Pancreas (tissue), 10 donors: ENCODE data around the gene SERPINI2. TPM values are rescaled to one million over a fixed set of nuclear protein-coding genes. Genes with fewer than 3 reads are reported as not detected.
A peak's percentile ranks its signal among the peaks of the same experiment; 100 is the strongest.

Source experiments
- ATAC-seq, 4 donors: fragments of 200-7000 bp; cut with Tn5 transposase; one replicate each; pipeline versions ENCODE4 v1.8.0 to v1.9.1; 2020; ENCODE audit warnings: mild to moderate bottlenecking in 4 of 4, moderate library complexity in 4 of 4
- DNase-seq, 6 donors: peaks; one replicate each; pipeline ENCODE4 v3.0.0-alpha.2; 2020
- FAIRE-seq: peaks from 2 replicates; lab custom pipeline; 2012; peaks lifted over from hg19 to GRCh38; lab: Jason Lieb, UNC
- H3K27ac ChIP-seq, 4 donors: fragments of 200-600 bp; sonication (generic); 1 replicate in 3 of 4; 2 replicates in 1 of 4; pipeline versions ENCODE4 v1.5.0 to v1.8.0; 2020
- H3K27me3 ChIP-seq, 4 donors: fragments of 200-600 bp; one replicate each; pipeline ENCODE4 v1.8.0; 2021
- H3K36me3 ChIP-seq, 3 donors: fragments of 200-600 bp; sonication (generic) in 1 of 3; one replicate each; pipeline versions ENCODE4 v1.5.0 to v1.8.0; 2020 to 2021
- H3K4me1 ChIP-seq, 3 donors: fragments of 200-600 bp; one replicate each; pipeline ENCODE4 v1.8.0; 2021
- H3K4me3 ChIP-seq, 4 donors: fragments of 200-600 bp; sonication (generic) in 2 of 4; one replicate each; pipeline versions ENCODE4 v1.5.0 to v1.8.0; 2020 to 2021
- H3K9me3 ChIP-seq, 4 donors: fragments of 200-600 bp; one replicate each; pipeline ENCODE4 v1.8.0; 2021
- WGBS, 2 donors: extraction: QIAGEN DNeasy Blood & Tissue Kit; methylation state at CpG; one replicate each; pipeline ENCODE4 v1.1.7; 2013; 5-methylcytosine and 5-hydroxymethylcytosine counted together
- intact Hi-C, 3 donors: fragments of 100-400 bp; cut with DNase I; formaldehyde crosslinking; loops; one replicate each; pipeline versions ENCODE4 v1.11.1 to v1.14.2; 2022
- polyA plus RNA-seq, 2 donors: library from polyadenylated mRNA; stranded (reverse); fragments of 200-250 nt; gene quantifications; one replicate each; pipeline ENCODE4 v1.2.3, GENCODE V29; 2013
- total RNA-seq, 6 donors: library from RNA; stranded (reverse); fragmentation: NEBNext Ultra II Directional in 4 of 6; extraction: Animal tissue kit (Norgen Biotek cat#: 25700) in 4 of 6; gene quantifications; one replicate each; pipeline versions ENCODE4 v1.2.1 to v1.2.4, GENCODE V29; 2021 to 2023
- TF ChIP-seq, protein P1 (sequence below), 4 donors: fragments of 200-600 bp; sonication (generic) in 3 of 4; IDR thresholded peaks; one replicate each; pipeline versions ENCODE4 v1.5.0 to v1.8.0; 2021; ENCODE audit warnings: antibody characterized with exemption in 4 of 4
- donor health status: healthy with polysubstance abuse.
- donor health status: DM: no; HTN: no; CAD: no; lungs with moderate emphysema.
- donor health status: DM: no; HTN: no; CAD: no.
- donor health status: control.
- donor health status: control.
- donor health status: Bipolar disorder and iron deficiency.
- donor health status: DM: yes; HTN: yes; CAD: no.
- donor health status: DM: no; HTN: no; CAD: no.
- donor health status: DM: no; HTN: no; CAD: no.
- donor health status: DM: yes; HTN: yes; CAD: no.

The SERPINI2 gene
- total and polyA plus RNA-seq, 8 donors = 143 to 444 (median 342) TPM

DNA sequence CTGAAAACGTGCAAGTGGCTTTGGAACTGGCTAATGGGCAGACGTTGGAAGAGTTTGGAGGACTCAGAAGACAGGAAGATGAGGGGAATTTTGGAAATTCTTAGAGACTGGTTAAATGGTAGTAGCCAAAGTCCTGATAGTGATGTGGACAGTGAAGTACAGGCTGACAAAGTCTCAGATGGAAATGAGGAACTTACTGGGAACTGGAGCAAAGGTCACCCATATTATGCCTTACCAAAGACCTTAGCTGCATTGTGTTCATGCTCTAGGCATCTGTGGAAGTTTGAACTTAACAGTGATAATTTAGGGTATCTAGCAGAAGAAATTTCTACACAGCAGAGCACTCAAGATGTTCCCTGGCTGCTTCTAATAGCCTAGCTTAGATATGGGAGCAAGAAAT, 28.6 kb upstream of the SERPINI2 start:
- no peak for FAIRE-seq
- TF ChIP-seq, protein P1, sequence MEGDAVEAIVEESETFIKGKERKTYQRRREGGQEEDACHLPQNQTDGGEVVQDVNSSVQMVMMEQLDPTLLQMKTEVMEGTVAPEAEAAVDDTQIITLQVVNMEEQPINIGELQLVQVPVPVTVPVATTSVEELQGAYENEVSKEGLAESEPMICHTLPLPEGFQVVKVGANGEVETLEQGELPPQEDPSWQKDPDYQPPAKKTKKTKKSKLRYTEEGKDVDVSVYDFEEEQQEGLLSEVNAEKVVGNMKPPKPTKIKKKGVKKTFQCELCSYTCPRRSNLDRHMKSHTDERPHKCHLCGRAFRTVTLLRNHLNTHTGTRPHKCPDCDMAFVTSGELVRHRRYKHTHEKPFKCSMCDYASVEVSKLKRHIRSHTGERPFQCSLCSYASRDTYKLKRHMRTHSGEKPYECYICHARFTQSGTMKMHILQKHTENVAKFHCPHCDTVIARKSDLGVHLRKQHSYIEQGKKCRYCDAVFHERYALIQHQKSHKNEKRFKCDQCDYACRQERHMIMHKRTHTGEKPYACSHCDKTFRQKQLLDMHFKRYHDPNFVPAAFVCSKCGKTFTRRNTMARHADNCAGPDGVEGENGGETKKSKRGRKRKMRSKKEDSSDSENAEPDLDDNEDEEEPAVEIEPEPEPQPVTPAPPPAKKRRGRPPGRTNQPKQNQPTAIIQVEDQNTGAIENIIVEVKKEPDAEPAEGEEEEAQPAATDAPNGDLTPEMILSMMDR (IDR thresholded peaks at IDR 0.05) = no peak
- H3K4me3 ChIP-seq = no peak overlapping the region
- H3K27ac ChIP-seq = no peak overlapping the region
- WGBS, 2 donors = 59 to 84% methylated on average over 2 of the region's 2 CpGs
- DNase-seq = no peak
- ATAC-seq = no peak
- no peaks in the 10 kb centered on the region for H3K9me3 ChIP-seq
- H3K36me3 ChIP-seq = no peaks in the 10 kb centered on the region
- intact Hi-C loops = no loop called here
- no peaks in the 10 kb centered on the region for H3K27me3 ChIP-seq
- H3K4me1 ChIP-seq = no peaks in the 10 kb centered on the region

DNA sequence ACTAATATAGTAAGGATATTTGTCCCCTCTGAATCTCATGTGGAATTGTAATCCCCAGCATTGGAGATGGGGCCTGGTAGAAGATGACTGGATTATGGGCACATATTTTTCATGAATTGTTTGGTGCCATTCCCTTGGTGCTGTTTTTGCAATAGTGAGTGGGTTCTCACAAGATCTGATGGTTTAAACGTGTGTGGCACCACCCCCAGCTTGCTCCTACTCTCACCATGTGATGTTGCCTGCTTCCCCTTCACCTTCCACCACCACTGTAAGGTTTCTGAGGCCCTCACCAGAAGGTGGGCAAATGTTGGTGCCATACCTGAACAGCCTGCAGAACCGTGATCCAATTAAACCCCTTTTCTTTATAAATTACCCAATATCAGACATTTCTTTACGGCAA, 28.1 kb upstream of the SERPINI2 start:
- Histone ChIP-seq H3K27me3 (no peaks in the 10 kb centered on the region), H3K9me3 (no peaks in the 10 kb centered on the region), H3K27ac (no peak overlapping the region), H3K4me3 (no peak overlapping the region), H3K4me1 (no peaks in the 10 kb centered on the region), H3K36me3 (no peaks in the 10 kb centered on the region)
- intact Hi-C loops = no loop called here
- DNase-seq (no peak), FAIRE-seq (no peak), ATAC-seq (no peak)
- TF ChIP-seq, protein P1 (IDR thresholded peaks at IDR 0.05) = no peak
- 89 to 92% methylated on average over 3 of the region's 3 CpGs for WGBS, 2 donors

DNA sequence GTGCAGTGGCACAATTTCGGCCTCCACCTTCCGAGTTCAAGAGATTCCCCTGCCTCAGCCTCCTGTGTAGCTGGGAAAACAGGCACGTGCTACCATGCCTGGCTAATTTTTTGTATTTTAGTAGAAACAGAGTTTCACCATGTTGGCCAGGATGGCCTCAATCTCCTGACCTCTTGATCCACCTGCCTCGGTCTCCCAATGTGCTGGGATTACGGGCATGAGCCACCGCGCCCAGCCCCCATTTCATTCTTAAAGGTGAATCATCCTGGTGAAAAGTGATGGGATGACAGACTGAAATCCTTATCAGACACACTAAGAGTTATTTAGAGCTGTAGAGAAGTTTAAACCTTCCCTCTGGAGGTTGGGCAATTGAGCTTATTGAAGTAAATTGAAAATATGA, 24.1 kb upstream of the SERPINI2 start:
- H3K27ac ChIP-seq = no peak overlapping the region
- WGBS, 2 donors = 96 to 98% methylated on average over 7 of the region's 7 CpGs
- ATAC-seq = no peak

DNA sequence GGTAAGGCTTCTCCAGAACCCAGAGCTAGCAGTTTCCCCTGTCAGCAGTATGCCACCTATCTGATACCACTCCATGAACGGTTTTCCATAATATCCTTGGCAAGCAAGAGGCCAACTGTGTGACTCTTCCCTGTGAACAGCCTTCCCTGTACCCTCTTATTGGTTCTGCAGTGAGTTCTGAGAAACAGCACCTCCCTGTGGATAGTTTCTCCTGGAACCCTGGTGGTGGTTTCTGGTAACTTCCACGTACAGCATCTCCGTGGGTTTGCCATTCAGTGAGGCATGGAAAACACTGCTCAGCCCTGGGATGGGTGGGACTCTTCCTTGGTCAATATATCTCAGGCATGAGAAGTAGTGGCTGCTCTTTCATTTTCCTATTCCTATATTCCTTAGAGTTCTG, 19.4 kb upstream of the SERPINI2 start:
- TF ChIP-seq, protein P1 (IDR thresholded peaks at IDR 0.05) = peak; percentile 17 to 49 (median 31)
- no peaks in the 10 kb centered on the region for H3K27me3 ChIP-seq
- H3K4me3 ChIP-seq = no peak overlapping the region
- DNase-seq (peak in 3 of 6 donors; percentile 28 to 62 (median 30)), FAIRE-seq (no peak), ATAC-seq (peak; percentile 80 to 97 (median 92))
- no peaks in the 10 kb centered on the region for H3K36me3 ChIP-seq
- intact Hi-C loops = no loop called here
- H3K27ac ChIP-seq = no peak overlapping the region
- H3K4me1 ChIP-seq = peaks cover 0 to 5% (median 0%) of the 10 kb centered on the region in 3 donors
- WGBS, 2 donors = 28 to 30% methylated on average over 3 of the region's 3 CpGs
- H3K9me3 ChIP-seq = no peaks in the 10 kb centered on the region

More for the DNA sequence above, 24.1 kb upstream of the SERPINI2 start:
- Histone ChIP-seq H3K4me1 (no peaks in the 10 kb centered on the region), H3K27me3 (no peaks in the 10 kb centered on the region), H3K36me3 (no peaks in the 10 kb centered on the region), H3K9me3 (no peaks in the 10 kb centered on the region), H3K4me3 (no peak overlapping the region)
- TF ChIP-seq, protein P1 (IDR thresholded peaks at IDR 0.05) = no peak
- DNase-seq (no peak), FAIRE-seq (no peak)
- intact Hi-C loops = no loop called here

DNA sequence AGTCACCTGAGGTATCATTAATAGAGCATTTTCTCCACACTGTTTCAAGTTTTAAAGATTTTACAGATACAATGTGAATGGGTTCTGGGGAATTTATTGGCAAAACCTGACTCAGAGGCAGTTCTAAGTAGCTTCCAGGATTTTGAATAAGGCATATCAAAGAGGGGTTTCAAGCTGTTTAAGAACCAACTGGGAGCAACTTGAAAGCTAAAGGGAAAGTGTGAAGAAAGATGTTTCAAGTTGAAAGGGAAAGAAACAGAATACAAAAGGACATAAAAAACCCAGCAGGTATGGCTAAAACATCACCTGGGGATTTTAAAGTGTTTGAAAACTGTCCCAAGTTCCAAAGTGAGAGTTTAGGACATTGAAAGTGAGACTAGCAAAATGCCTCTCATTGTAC, 17.8 kb upstream of the SERPINI2 start:
- ATAC-seq (no peak), DNase-seq (no peak), FAIRE-seq (no peak)
- no peak overlapping the region for H3K27ac ChIP-seq
- TF ChIP-seq, protein P1 (IDR thresholded peaks at IDR 0.05) = no peak
- intact Hi-C loops = no loop called here
- no peaks in the 10 kb centered on the region for H3K27me3 ChIP-seq
- no peaks in the 10 kb centered on the region for H3K9me3 ChIP-seq
- no peaks in the 10 kb centered on the region for H3K36me3 ChIP-seq
- H3K4me3 ChIP-seq = no peak overlapping the region
- H3K4me1 ChIP-seq = peaks cover 0 to 5% (median 0%) of the 10 kb centered on the region in 3 donors
